ENCODE measurements around the gene SGO2.
A peak's percentile ranks its signal among the peaks of the same experiment; 100 is the strongest.

The SGO2 gene

GRCh38 chr2:200525882-200526651, at the start of gene SGO2:
Gene SGO2, plus strand, starts transcription at chr2:200526207. Its CDS starts 6,769 bp downstream, at chr2:200532976.
- peak; percentile 65 to 73 for DNase-seq (ENCODE audit: low read depth in 2 of 2)

- no peak for DNase-seq (ENCODE audit: low read depth in 2 of 2)
Measured at GRCh38 chr2:200476836-200477235, 49.2 kb upstream of the SGO2 start.

GRCh38 chr2:200477667-200478131, 48.3 kb upstream of the SGO2 start:
- DNase-seq (ENCODE audit: low read depth in 2 of 2): no peak

- peak; percentile 42 for DNase-seq (ENCODE audit: low read depth in 2 of 2)
Measured at GRCh38 chr2:200479692-200480265, 46.2 kb upstream of the SGO2 start.

- DNase-seq (ENCODE audit: low read depth in 2 of 2): no peak
Measured at GRCh38 chr2:200482194-200482593, 43.8 kb upstream of the SGO2 start.

- no peak for DNase-seq (ENCODE audit: low read depth in 2 of 2)
Measured at GRCh38 chr2:200483729-200484198, 42.2 kb upstream of the SGO2 start.

- no peak for DNase-seq (ENCODE audit: low read depth in 2 of 2)
Measured at GRCh38 chr2:200484934-200485333, 41.1 kb upstream of the SGO2 start.

GRCh38 chr2:200486529-200486928, 39.5 kb upstream of the SGO2 start:
- DNase-seq (ENCODE audit: low read depth in 2 of 2): no peak

- no peak for DNase-seq (ENCODE audit: low read depth in 2 of 2)
Measured at GRCh38 chr2:200488169-200488568, 37.8 kb upstream of the SGO2 start.

GRCh38 chr2:200490001-200490400, 36.0 kb upstream of the SGO2 start:
- DNase-seq (ENCODE audit: low read depth in 2 of 2): no peak

- DNase-seq (ENCODE audit: low read depth in 2 of 2): no peak
Measured at GRCh38 chr2:200492656-200493055, 33.4 kb upstream of the SGO2 start.

- no peak for DNase-seq (ENCODE audit: low read depth in 2 of 2)
Measured at GRCh38 chr2:200494048-200494447, 32.0 kb upstream of the SGO2 start.

- no peak for DNase-seq (ENCODE audit: low read depth in 2 of 2)
Measured at GRCh38 chr2:200496696-200497095, 29.3 kb upstream of the SGO2 start.

- DNase-seq (ENCODE audit: low read depth in 2 of 2): no peak
Measured at GRCh38 chr2:200498402-200499162, 27.4 kb upstream of the SGO2 start.

GRCh38 chr2:200502196-200502595, 23.8 kb upstream of the SGO2 start:
- DNase-seq (ENCODE audit: low read depth in 2 of 2): no peak

GRCh38 chr2:200506679-200507078, 19.3 kb upstream of the SGO2 start:
- no peak for DNase-seq (ENCODE audit: low read depth in 2 of 2)

GRCh38 chr2:200507179-200507578, 18.8 kb upstream of the SGO2 start:
- no peak for DNase-seq (ENCODE audit: low read depth in 2 of 2)

- no peak for DNase-seq (ENCODE audit: low read depth in 2 of 2)
Measured at GRCh38 chr2:200509235-200509611, 16.8 kb upstream of the SGO2 start.

GRCh38 chr2:200509612-200510433, 16.2 kb upstream of the SGO2 start, which contains the start of gene KCTD18:
Gene KCTD18, minus strand, starts transcription at chr2:200510068. Its CDS starts 3,052 bp downstream, at chr2:200507016.
- DNase-seq (ENCODE audit: low read depth in 2 of 2): peak; percentile 47 to 50

- no peak for DNase-seq (ENCODE audit: low read depth in 2 of 2)
Measured at GRCh38 chr2:200515155-200515554, 10.9 kb upstream of the SGO2 start.

GRCh38 chr2:200523158-200523557, 2.8 kb upstream of the SGO2 start:
- no peak for DNase-seq (ENCODE audit: low read depth in 2 of 2)

GRCh38 chr2:200523604-200524003, 2.4 kb upstream of the SGO2 start:
- DNase-seq (ENCODE audit: low read depth in 2 of 2): no peak

Measured in fibroblast of skin of left biceps (primary cell).